Nephron progenitor cell (in vitro differentiated cells): ENCODE results near the gene TRAF6.
A peak's percentile ranks its signal among the peaks of the same experiment; 100 is the strongest.

ENCODE experiments used
- DNase-seq: peaks from one replicate; pipeline ENCODE4 v3.0.0; 2021
- H3K27ac Mint-ChIP-seq: 2 replicates; pipeline ENCODE4 v1.8.0; 2021; ENCODE audit warnings: mild to moderate bottlenecking, moderate library complexity, mixed read lengths
- H3K27me3 Mint-ChIP-seq: 2 replicates; pipeline ENCODE4 v1.8.0; 2021; ENCODE audit warnings: mild to moderate bottlenecking, low read depth, mixed read lengths; ENCODE audit not compliant: poor library complexity
- H3K36me3 Mint-ChIP-seq: 2 replicates; pipeline ENCODE4 v1.8.0; 2021; ENCODE audit warnings: low read depth, mixed read lengths
- H3K4me1 Mint-ChIP-seq: 2 replicates; pipeline ENCODE4 v1.8.0; 2021; ENCODE audit warnings: mixed read lengths
- H3K4me3 Mint-ChIP-seq: 2 replicates; pipeline ENCODE4 v1.8.0; 2021; ENCODE audit warnings: mild to moderate bottlenecking, moderate library complexity, mixed read lengths
- H3K9me3 Mint-ChIP-seq: 2 replicates; pipeline ENCODE4 v1.8.0; 2021; ENCODE audit warnings: mild to moderate bottlenecking, moderate library complexity, mixed read lengths
- TF ChIP-seq, protein P1 (sequence below): fragments of 200-600 bp; sonication (generic); IDR thresholded peaks from 2 replicates; pipeline ENCODE4 v1.5.0; 2021; ENCODE audit warnings: antibody characterized with exemption

Gene TRAF6

DNA sequence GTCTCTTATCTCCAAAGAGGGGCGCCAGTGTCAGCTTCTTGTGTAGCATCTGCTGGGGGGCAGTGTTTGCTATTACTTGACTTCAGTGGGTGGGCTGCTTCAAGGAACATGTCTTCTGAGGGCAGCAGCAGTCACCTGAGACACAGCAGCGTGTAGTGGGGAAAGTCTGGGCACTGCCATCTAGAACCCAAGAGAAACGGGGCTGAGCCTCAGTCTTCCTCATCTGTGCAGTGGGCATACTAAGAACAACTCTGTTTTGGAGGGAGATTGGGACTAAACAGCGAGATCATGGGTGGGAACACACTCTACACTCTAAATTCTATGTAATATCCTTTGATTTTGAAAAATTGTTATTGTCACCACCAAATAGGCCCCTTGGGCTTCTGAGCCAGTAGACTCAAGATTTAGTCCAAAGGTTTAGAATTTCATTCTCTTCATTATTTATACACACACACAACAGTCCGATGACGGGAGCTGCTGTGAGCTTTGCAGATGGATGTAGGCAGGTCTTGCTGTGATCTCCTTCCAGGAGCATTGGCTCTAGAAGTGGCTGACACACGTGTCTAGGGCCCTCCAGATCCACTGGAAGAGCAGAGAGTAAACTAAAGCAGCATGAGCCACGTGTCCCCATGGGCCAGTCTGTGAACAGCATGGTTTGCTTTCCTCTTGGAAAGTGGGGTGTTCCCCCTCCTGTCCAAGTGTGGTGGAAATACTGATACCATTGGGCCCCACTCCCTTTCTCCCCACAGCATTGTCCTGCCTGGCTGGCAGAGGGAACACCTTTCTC is 51.8 kb downstream of the TRAF6 start:
- H3K27me3 Mint-ChIP-seq = no peaks in the 10 kb centered on the region
- peaks cover 46% of the 10 kb centered on the region for H3K4me1 Mint-ChIP-seq
- no peak for DNase-seq
- H3K4me3 Mint-ChIP-seq = no peak overlapping the region
- TF ChIP-seq, protein P1, sequence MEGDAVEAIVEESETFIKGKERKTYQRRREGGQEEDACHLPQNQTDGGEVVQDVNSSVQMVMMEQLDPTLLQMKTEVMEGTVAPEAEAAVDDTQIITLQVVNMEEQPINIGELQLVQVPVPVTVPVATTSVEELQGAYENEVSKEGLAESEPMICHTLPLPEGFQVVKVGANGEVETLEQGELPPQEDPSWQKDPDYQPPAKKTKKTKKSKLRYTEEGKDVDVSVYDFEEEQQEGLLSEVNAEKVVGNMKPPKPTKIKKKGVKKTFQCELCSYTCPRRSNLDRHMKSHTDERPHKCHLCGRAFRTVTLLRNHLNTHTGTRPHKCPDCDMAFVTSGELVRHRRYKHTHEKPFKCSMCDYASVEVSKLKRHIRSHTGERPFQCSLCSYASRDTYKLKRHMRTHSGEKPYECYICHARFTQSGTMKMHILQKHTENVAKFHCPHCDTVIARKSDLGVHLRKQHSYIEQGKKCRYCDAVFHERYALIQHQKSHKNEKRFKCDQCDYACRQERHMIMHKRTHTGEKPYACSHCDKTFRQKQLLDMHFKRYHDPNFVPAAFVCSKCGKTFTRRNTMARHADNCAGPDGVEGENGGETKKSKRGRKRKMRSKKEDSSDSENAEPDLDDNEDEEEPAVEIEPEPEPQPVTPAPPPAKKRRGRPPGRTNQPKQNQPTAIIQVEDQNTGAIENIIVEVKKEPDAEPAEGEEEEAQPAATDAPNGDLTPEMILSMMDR = no peak
- no peaks in the 10 kb centered on the region for H3K9me3 Mint-ChIP-seq
- H3K27ac Mint-ChIP-seq = no peak overlapping the region
- H3K36me3 Mint-ChIP-seq = peaks cover 26% of the 10 kb centered on the region

DNA sequence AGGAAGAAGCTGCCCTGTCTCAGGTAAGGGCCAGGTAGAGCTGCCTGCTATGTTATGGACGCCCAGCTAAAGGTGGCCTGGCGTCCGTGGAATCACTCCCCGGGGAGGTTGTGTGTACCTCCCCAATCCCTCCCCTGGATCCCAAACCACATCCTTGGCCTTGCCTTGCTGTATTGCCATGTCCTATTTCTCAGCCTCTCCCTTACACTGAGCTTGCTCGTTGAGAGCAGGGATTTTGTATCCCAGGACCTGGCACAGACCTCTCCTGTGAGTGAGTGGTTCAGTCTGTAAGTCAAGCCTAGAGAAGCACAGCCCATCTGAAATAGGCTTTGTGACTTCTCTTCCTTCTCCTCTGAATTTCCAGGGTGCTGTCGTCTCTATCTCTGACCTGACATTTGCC is 53.9 kb downstream of the TRAF6 start:
- Mint-ChIP-seq H3K27me3 (no peaks in the 10 kb centered on the region), H3K9me3 (no peaks in the 10 kb centered on the region), H3K36me3 (peaks cover 19% of the 10 kb centered on the region), H3K4me1 (peaks cover 67% of the 10 kb centered on the region), H3K27ac (peak overlapping the region; percentile 95), H3K4me3 (no peak overlapping the region)
- DNase-seq = no peak
- TF ChIP-seq, protein P1 = no peak

DNA sequence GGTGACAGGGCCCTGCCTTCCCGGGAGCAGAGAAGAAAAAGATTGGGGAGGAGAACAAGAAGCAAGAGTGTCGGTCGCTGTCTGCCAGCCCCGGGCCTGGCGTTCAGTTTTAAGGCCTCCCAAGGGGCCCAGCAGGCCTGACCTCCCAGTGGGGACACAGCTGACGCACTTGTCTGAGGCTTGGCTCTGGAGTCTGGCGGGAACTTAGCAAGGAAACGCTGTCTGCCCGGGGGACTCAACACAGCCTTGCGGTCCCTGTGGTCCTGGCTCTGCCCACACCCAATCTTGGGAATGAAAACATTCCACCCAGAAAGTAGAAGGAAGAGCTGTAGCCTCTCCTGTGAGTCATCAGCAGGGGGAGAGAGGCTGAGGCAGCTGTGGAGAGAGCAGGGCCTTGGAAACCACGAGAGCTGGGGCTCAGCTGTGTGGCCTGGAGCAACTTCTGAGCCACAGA is 54.4 kb downstream of the TRAF6 start:
- no peaks in the 10 kb centered on the region for H3K27me3 Mint-ChIP-seq
- peak overlapping the region; percentile 19 for H3K4me3 Mint-ChIP-seq
- peak; percentile 34 for DNase-seq
- peaks cover 18% of the 10 kb centered on the region for H3K36me3 Mint-ChIP-seq
- peak overlapping the region; percentile 97 for H3K27ac Mint-ChIP-seq
- H3K9me3 Mint-ChIP-seq = no peaks in the 10 kb centered on the region
- TF ChIP-seq, protein P1 = no peak
- peaks cover 72% of the 10 kb centered on the region for H3K4me1 Mint-ChIP-seq

DNA sequence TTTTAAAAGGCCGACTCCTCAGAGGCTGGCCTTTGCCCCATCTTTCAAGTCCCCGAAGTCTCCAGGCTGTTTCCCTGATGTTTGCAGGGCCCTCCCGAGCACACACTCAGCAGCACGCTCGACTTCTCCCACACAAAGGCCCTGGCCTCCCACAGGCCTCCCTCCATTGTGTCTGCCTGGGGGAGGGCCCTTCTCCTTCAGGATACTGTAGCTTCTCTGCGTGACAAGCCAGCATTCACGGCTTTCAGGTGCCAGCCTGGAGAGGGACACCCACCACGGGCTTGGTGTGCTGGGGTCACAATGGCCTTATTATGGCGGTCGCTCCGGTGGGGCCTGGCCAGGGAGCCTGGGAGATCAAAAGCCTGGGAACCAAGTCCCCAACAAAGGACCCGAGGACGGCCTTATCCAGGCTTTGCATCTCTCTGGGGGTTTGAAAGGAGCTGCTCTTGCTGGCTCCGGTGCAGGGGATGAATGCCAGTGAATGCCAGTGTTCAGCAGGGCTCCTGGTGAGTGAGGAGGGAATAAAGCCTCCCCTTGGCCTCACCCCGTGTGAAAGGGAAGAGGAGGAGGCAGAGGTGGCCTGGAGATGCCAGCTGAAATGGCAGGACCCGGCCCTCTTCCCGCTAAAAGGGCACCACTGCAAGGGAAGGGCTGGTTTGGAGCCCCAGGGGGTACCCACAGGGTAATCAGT is 55.0 kb downstream of the TRAF6 start:
- Mint-ChIP-seq H3K9me3 (no peaks in the 10 kb centered on the region), H3K27me3 (no peaks in the 10 kb centered on the region), H3K36me3 (peaks cover 13% of the 10 kb centered on the region), H3K4me1 (peaks cover 72% of the 10 kb centered on the region), H3K4me3 (peak overlapping the region; percentile 19), H3K27ac (peak overlapping the region; percentile 97)
- TF ChIP-seq, protein P1 = no peak
- DNase-seq = peak; percentile 28

DNA sequence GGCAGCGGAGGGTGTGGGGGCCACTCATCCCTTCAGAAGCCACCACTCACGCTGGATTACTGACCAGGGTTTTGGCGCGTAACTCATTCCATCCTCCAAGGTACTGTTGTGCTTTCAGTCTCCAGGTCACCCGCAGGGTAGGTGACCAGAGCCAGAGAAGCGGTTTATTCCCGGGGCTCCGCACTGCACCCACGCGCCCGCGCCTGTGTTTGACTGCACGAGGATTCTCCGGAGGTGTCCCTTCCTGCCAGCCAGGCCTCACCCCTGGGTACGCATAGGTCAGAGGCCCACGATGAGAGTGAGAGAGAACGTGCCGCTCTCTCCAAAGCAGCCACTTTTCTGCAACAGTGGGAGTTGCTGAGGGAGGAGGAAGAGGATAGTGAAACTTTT is 55.5 kb downstream of the TRAF6 start:
- TF ChIP-seq, protein P1 = no peak
- peak overlapping the region; percentile 97 for H3K27ac Mint-ChIP-seq
- H3K36me3 Mint-ChIP-seq = peaks cover 17% of the 10 kb centered on the region
- H3K4me1 Mint-ChIP-seq = peaks cover 77% of the 10 kb centered on the region
- no peak for DNase-seq
- no peak overlapping the region for H3K4me3 Mint-ChIP-seq
- peaks cover under 1% of the 10 kb centered on the region for H3K27me3 Mint-ChIP-seq
- H3K9me3 Mint-ChIP-seq = no peaks in the 10 kb centered on the region
